ENCODE measurements around the gene TH.

The TH gene

GRCh38 chr11:2177076-2177475 is 5.5 kb upstream of the TH start:
- no peaks in the 10 kb centered on the region for H3K9me3 ChIP-seq (ENCODE audit: control insufficient read depth, insufficient read depth, low read length)
- H3K4me2 ChIP-seq (ENCODE audit: low read length), result no peak overlapping the region
- no peaks in the 10 kb centered on the region for H3K36me3 ChIP-seq (ENCODE audit: control insufficient read depth, low read length)
- H3K79me2 ChIP-seq (ENCODE audit: control insufficient read depth, low read length), result no peaks in the 10 kb centered on the region
- H3K27me3 ChIP-seq (ENCODE audit: control insufficient read depth, low read length), result no peaks in the 10 kb centered on the region
- no peaks in the 10 kb centered on the region for H3K4me1 ChIP-seq (ENCODE audit: control insufficient read depth, low read length)
- TF ChIP-seq EZH2phosphoT487 (IDR thresholded peaks at IDR 0.05; ENCODE audit: borderline replicate concordance, low read length) (no peak), CTCF (IDR thresholded peaks at IDR 0.05; ENCODE audit: low read depth, low read length, poor library complexity, severe bottlenecking) (no peak)
- H4K20me1 ChIP-seq (ENCODE audit: control insufficient read depth, insufficient read depth, low read depth, low read length), result no peaks in the 10 kb centered on the region
- no peaks in the 10 kb centered on the region for H3F3A ChIP-seq (ENCODE audit: control insufficient read depth, insufficient read depth)
- H3K4me3 ChIP-seq (ENCODE audit: low read length), result no peak overlapping the region
- H3K27ac ChIP-seq (ENCODE audit: low read depth, low read length), result no peak overlapping the region
- no peaks in the 10 kb centered on the region for H3K9me2 ChIP-seq (replicated peaks; ENCODE audit: control insufficient read depth, low read length)

GRCh38 chr11:2176389-2176900 is 4.8 kb upstream of the TH start:
- H3K27ac ChIP-seq (ENCODE audit: low read depth, low read length), result no peak overlapping the region
- H3F3A ChIP-seq (ENCODE audit: control insufficient read depth, insufficient read depth), result no peaks in the 10 kb centered on the region
- no peaks in the 10 kb centered on the region for H3K4me1 ChIP-seq (ENCODE audit: control insufficient read depth, low read length)
- H3K79me2 ChIP-seq (ENCODE audit: control insufficient read depth, low read length), result no peaks in the 10 kb centered on the region
- no peaks in the 10 kb centered on the region for H3K9me3 ChIP-seq (ENCODE audit: control insufficient read depth, insufficient read depth, low read length)
- no peaks in the 10 kb centered on the region for H3K36me3 ChIP-seq (ENCODE audit: control insufficient read depth, low read length)
- H3K9me2 ChIP-seq (replicated peaks; ENCODE audit: control insufficient read depth, low read length), result no peaks in the 10 kb centered on the region
- H4K20me1 ChIP-seq (ENCODE audit: control insufficient read depth, insufficient read depth, low read depth, low read length), result no peaks in the 10 kb centered on the region
- H3K4me2 ChIP-seq (ENCODE audit: low read length), result no peak overlapping the region
- no peaks in the 10 kb centered on the region for H3K27me3 ChIP-seq (ENCODE audit: control insufficient read depth, low read length)
- TF ChIP-seq CTCF (IDR thresholded peaks at IDR 0.05; ENCODE audit: low read depth, low read length, poor library complexity, severe bottlenecking), result no peak
- no peak for TF ChIP-seq EZH2phosphoT487 (IDR thresholded peaks at IDR 0.05; ENCODE audit: borderline replicate concordance, low read length)
- no peak overlapping the region for H3K4me3 ChIP-seq (ENCODE audit: low read length)

DNA sequence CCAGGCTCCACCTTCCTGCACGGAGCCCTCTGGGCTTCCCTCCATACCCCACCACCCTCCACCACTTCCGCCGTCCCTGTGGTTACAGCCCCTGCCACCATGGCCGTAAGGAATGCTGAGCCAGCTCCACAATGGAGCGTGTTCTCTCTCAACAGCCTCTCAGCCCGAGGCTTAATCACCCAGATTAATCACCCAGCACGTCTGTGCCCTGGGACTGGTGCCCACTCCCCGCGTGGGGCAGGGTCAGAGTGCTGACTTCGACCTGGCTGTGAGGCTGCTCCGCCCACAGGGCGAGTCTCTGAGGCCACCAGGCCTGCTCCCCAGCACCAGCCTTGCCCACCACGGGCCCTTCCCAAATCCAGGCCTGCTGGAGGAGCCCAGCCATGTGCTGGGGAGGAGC is 4.0 kb upstream of the TH start:
- no peaks in the 10 kb centered on the region for H3K27me3 ChIP-seq (ENCODE audit: control insufficient read depth, low read length)
- TF ChIP-seq EZH2phosphoT487 (IDR thresholded peaks at IDR 0.05; ENCODE audit: borderline replicate concordance, low read length) (no peak), CTCF (IDR thresholded peaks at IDR 0.05; ENCODE audit: low read depth, low read length, poor library complexity, severe bottlenecking) (no peak)
- no peak overlapping the region for H3K4me2 ChIP-seq (ENCODE audit: low read length)
- no peak overlapping the region for H3K27ac ChIP-seq (ENCODE audit: low read depth, low read length)
- H3K4me3 ChIP-seq (ENCODE audit: low read length), result no peak overlapping the region
- H3K36me3 ChIP-seq (ENCODE audit: control insufficient read depth, low read length), result no peaks in the 10 kb centered on the region
- no peaks in the 10 kb centered on the region for H3K4me1 ChIP-seq (ENCODE audit: control insufficient read depth, low read length)
- no peaks in the 10 kb centered on the region for H3K9me2 ChIP-seq (replicated peaks; ENCODE audit: control insufficient read depth, low read length)
- no peaks in the 10 kb centered on the region for H4K20me1 ChIP-seq (ENCODE audit: control insufficient read depth, insufficient read depth, low read depth, low read length)
- H3F3A ChIP-seq (ENCODE audit: control insufficient read depth, insufficient read depth), result no peaks in the 10 kb centered on the region
- no peaks in the 10 kb centered on the region for H3K9me3 ChIP-seq (ENCODE audit: control insufficient read depth, insufficient read depth, low read length)
- H3K79me2 ChIP-seq (ENCODE audit: control insufficient read depth, low read length), result no peaks in the 10 kb centered on the region

Measured in DOHH2 (cell line).